Panc1 (cell line): ENCODE data around the gene SNRNP25.

Experiments
- CTCF ChIP-seq: fragments of 450-650 bp; IDR thresholded peaks from 2 replicates; pipeline ENCODE4 v1.5.1; 2017; ENCODE audit warnings: mild to moderate bottlenecking
- POLR2AphosphoS5 ChIP-seq: IDR thresholded peaks from 2 replicates; pipeline ENCODE4 v1.6.1; 2012; ENCODE audit warnings: mild to moderate bottlenecking, low read depth, low read length, moderate library complexity
- SIN3A ChIP-seq: IDR thresholded peaks from 2 replicates; pipeline ENCODE4 v1.6.1; 2012; ENCODE audit warnings: low read depth, mild to moderate bottlenecking, low read length, moderate library complexity, borderline replicate concordance; ENCODE audit not compliant: insufficient read depth
- TCF7L2 ChIP-seq: IDR thresholded peaks from 2 replicates; pipeline ENCODE4 v1.6.1; 2011; ENCODE audit warnings: mild to moderate bottlenecking, low read depth, low read length, inconsistent platforms
- TF ChIP-seq, protein P1 (sequence below), 2 experiments: IDR thresholded peaks; 2 replicates each; pipeline ENCODE4 v1.6.1; 2011 to 2012; ENCODE audit warnings: low read depth in 2 of 2, control low read depth in 1 of 2, low read length in 1 of 2, mild to moderate bottlenecking in 1 of 2, moderate library complexity in 1 of 2; ENCODE audit not compliant: insufficient read depth in 1 of 2

DNA sequence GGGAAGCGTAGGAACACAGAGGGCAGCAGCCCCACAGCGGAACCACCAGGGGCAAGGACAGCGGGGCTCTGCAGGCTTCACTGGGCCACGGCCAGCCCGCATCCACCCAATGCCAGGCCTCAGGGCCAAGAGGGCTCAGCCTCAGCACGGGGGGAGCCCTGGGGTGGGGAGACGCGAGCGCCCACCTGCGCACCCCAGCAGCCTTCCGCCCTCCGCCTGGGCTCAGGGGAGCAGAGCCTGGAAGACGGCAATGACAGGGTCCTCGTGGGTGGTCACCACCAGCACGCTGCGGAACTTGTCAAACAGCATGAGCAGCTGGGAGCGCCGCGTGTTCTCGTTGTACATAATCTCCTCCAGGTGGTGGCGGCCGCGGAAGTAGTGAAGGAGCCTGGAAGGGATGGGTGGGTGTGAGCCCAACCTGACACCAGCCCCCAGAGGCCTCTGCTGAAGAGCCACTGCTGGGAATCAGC lies 32.9 kb downstream of the SNRNP25 start:
- TF ChIP-seq, protein P1, sequence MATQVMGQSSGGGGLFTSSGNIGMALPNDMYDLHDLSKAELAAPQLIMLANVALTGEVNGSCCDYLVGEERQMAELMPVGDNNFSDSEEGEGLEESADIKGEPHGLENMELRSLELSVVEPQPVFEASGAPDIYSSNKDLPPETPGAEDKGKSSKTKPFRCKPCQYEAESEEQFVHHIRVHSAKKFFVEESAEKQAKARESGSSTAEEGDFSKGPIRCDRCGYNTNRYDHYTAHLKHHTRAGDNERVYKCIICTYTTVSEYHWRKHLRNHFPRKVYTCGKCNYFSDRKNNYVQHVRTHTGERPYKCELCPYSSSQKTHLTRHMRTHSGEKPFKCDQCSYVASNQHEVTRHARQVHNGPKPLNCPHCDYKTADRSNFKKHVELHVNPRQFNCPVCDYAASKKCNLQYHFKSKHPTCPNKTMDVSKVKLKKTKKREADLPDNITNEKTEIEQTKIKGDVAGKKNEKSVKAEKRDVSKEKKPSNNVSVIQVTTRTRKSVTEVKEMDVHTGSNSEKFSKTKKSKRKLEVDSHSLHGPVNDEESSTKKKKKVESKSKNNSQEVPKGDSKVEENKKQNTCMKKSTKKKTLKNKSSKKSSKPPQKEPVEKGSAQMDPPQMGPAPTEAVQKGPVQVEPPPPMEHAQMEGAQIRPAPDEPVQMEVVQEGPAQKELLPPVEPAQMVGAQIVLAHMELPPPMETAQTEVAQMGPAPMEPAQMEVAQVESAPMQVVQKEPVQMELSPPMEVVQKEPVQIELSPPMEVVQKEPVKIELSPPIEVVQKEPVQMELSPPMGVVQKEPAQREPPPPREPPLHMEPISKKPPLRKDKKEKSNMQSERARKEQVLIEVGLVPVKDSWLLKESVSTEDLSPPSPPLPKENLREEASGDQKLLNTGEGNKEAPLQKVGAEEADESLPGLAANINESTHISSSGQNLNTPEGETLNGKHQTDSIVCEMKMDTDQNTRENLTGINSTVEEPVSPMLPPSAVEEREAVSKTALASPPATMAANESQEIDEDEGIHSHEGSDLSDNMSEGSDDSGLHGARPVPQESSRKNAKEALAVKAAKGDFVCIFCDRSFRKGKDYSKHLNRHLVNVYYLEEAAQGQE (IDR thresholded peaks at IDR 0.05; ENCODE audit: insufficient read depth in 1 of 2, low read depth in 2 of 2, low read length in 1 of 2): no peak
- TF ChIP-seq CTCF (no peak), POLR2AphosphoS5 (no peak), TCF7L2 (no peak), SIN3A (no peak)
